Measurements from ENCODE around the gene ITIH3.

DNA sequence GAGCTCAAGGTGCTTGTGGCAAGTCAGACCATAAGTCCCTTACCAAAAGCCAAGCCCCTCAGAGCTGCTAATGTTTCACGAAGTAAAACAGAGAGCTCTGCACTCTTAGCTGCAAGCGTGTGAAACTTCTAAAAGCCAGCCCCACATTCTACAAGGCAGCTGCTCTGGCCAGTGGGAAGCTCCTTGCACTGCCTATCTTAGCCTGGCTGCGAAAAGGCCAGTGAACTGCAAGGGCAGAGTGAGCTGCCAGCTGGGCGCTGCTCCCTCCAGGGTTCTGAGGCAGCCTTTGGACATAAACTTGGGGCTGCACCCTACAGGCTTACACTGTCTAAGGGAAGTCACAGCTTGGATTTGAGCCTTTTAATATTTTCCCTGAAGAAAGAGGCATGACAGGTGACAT is 42.4 kb downstream of the ITIH3 start:
- TF ChIP-seq, protein P1, sequence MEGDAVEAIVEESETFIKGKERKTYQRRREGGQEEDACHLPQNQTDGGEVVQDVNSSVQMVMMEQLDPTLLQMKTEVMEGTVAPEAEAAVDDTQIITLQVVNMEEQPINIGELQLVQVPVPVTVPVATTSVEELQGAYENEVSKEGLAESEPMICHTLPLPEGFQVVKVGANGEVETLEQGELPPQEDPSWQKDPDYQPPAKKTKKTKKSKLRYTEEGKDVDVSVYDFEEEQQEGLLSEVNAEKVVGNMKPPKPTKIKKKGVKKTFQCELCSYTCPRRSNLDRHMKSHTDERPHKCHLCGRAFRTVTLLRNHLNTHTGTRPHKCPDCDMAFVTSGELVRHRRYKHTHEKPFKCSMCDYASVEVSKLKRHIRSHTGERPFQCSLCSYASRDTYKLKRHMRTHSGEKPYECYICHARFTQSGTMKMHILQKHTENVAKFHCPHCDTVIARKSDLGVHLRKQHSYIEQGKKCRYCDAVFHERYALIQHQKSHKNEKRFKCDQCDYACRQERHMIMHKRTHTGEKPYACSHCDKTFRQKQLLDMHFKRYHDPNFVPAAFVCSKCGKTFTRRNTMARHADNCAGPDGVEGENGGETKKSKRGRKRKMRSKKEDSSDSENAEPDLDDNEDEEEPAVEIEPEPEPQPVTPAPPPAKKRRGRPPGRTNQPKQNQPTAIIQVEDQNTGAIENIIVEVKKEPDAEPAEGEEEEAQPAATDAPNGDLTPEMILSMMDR (IDR thresholded peaks at IDR 0.05): no peak
- no peak for TF ChIP-seq POLR2AphosphoS5 (IDR thresholded peaks at IDR 0.05)

All from sigmoid colon (tissue), 4 donors.